ENCODE data around the gene BBS1.
"Not testable (repeated sequence)": the region's sequence is repeated elsewhere in the genome, so short reads cannot be mapped to it uniquely, and the experiment has no call there.

Gene BBS1

GRCh38 chr11:66529069-66529468 lies 18.6 kb downstream of the BBS1 start:
- DNase-seq = no peak

GRCh38 chr11:66529655-66530054 lies 19.2 kb downstream of the BBS1 start:
- no peak for DNase-seq

GRCh38 chr11:66530927-66531709 lies 20.7 kb downstream of the BBS1 start:
- no peak for DNase-seq

GRCh38 chr11:66531841-66532240 lies 21.4 kb downstream of the BBS1 start:
- DNase-seq = no peak

GRCh38 chr11:66532784-66533183 lies 22.3 kb downstream of the BBS1 start:
- DNase-seq = no peak

GRCh38 chr11:66539170-66539869 lies 28.9 kb downstream of the BBS1 start:
- DNase-seq = no peak

- no peak for DNase-seq
Observed at GRCh38 chr11:66539870-66540213, 29.4 kb downstream of the BBS1 start.

GRCh38 chr11:66540598-66540997 lies 30.2 kb downstream of the BBS1 start:
- not testable (repeated sequence) for DNase-seq

- no peak for DNase-seq
Observed at GRCh38 chr11:66541892-66542291, 31.5 kb downstream of the BBS1 start.

GRCh38 chr11:66542362-66542761 lies 31.9 kb downstream of the BBS1 start:
- no peak for DNase-seq

GRCh38 chr11:66543263-66544107 lies 33.0 kb downstream of the BBS1 start:
- no peak for DNase-seq

GRCh38 chr11:66544952-66545351 lies 34.5 kb downstream of the BBS1 start:
- DNase-seq = not testable (repeated sequence)

GRCh38 chr11:66545701-66546367 lies 35.4 kb downstream of the BBS1 start, which contains the start of gene ZDHHC24:
TSS of gene ZDHHC24 (minus strand) at chr11:66546048. CDS start at chr11:66546003, 45 bp downstream.
- DNase-seq = peak; percentile 91 to 96

- DNase-seq = no peak
Observed at GRCh38 chr11:66546368-66546965, 36.0 kb downstream of the BBS1 start, which contains the start of gene ACTN3. TSS of gene ACTN3 (plus strand) at chr11:66546903. CDS start at chr11:66546938, 35 bp downstream.

GRCh38 chr11:66546966-66547661 lies 36.7 kb downstream of the BBS1 start:
- no peak for DNase-seq

- no peak for DNase-seq
Observed at GRCh38 chr11:66547662-66548009, 37.2 kb downstream of the BBS1 start.

GRCh38 chr11:66548041-66548440 lies 37.6 kb downstream of the BBS1 start:
- DNase-seq = no peak

- no peak for DNase-seq
Observed at GRCh38 chr11:66548774-66549630, 38.6 kb downstream of the BBS1 start.

- no peak for DNase-seq
Observed at GRCh38 chr11:66549696-66550095, 39.3 kb downstream of the BBS1 start.

GRCh38 chr11:66550887-66551286 lies 40.5 kb downstream of the BBS1 start:
- DNase-seq = no peak

- no peak for DNase-seq
Observed at GRCh38 chr11:66554602-66555001, 44.2 kb downstream of the BBS1 start.

Data from SW 1271 (cell line).